Measurements from ENCODE around the gene MAPKBP1. TPM values are rescaled to one million over a fixed set of nuclear protein-coding genes. Genes with fewer than 3 reads are reported as not detected.

Gene MAPKBP1
- total RNA-seq, 4 donors from 2014 or later: 69.3 to 157 (median 81.6) TPM

DNA sequence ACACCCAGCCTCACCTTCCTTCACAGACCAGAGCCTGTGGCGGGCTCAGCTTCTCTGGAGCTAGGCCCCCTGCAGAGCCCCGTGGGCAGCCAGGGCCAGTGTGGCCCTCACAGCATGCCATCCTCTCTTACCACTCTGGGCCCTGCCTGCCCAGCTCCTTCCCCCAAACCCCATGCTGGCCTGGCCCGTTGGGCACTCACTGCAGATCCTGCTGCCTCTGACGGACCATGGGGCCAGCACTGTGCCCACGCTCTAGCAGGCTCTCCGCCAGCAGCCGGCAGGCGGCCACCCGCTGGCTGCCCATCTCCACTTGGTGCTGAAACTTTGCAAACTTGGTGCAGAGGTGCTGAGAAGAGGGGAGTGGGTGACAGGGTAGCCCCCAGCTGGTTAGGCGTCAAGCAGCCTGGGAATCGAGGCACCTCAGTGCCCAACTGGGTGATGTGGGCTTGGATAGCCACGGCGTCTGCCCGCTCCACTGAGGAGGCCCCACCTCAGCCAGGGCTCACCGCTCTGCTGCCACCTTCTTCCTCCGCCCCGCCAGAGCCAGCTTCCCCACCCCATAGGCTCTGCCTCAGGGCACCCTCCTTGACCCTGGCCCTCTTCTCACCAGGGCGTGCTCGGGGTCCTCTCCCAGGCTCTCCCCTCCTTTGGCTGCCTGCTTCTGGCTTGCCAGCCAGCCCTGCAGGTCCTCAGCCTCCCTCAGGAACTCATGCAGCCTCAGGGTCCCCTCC is 97.1 kb downstream of the MAPKBP1 start:
- Histone ChIP-seq H3K27ac (no peak overlapping the region), H3K36me3 (no peaks in the 10 kb centered on the region), H3K9me3 (no peaks in the 10 kb centered on the region), H3K4me1 (peaks cover 14% of the 10 kb centered on the region), H3K4me3 (no peak overlapping the region), H3K27me3 (no peaks in the 10 kb centered on the region)
- WGBS: 89% methylated on average over 11 of the region's 19 CpGs
- no peak for DNase-seq (ENCODE audit: low spot score in 2 of 2)
- TF ChIP-seq POLR2AphosphoS5 (IDR thresholded peaks at IDR 0.05) (no peak), POLR2A (IDR thresholded peaks at IDR 0.05) (no peak), EP300 (IDR thresholded peaks at IDR 0.05) (no peak)
- TF ChIP-seq, protein P1, sequence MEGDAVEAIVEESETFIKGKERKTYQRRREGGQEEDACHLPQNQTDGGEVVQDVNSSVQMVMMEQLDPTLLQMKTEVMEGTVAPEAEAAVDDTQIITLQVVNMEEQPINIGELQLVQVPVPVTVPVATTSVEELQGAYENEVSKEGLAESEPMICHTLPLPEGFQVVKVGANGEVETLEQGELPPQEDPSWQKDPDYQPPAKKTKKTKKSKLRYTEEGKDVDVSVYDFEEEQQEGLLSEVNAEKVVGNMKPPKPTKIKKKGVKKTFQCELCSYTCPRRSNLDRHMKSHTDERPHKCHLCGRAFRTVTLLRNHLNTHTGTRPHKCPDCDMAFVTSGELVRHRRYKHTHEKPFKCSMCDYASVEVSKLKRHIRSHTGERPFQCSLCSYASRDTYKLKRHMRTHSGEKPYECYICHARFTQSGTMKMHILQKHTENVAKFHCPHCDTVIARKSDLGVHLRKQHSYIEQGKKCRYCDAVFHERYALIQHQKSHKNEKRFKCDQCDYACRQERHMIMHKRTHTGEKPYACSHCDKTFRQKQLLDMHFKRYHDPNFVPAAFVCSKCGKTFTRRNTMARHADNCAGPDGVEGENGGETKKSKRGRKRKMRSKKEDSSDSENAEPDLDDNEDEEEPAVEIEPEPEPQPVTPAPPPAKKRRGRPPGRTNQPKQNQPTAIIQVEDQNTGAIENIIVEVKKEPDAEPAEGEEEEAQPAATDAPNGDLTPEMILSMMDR (IDR thresholded peaks at IDR 0.05): no peak

GRCh38 chr15:41872166-41872747 is 98.0 kb downstream of the MAPKBP1 start:
- WGBS: 93% methylated on average over 9 of the region's 9 CpGs
- no peaks in the 10 kb centered on the region for H3K27me3 ChIP-seq
- H3K4me1 ChIP-seq: peaks cover 14% of the 10 kb centered on the region
- DNase-seq (ENCODE audit: low spot score in 2 of 2): no peak
- no peaks in the 10 kb centered on the region for H3K9me3 ChIP-seq
- H3K4me3 ChIP-seq: no peak overlapping the region
- no peak for TF ChIP-seq POLR2A (IDR thresholded peaks at IDR 0.05)
- TF ChIP-seq, protein P1 (IDR thresholded peaks at IDR 0.05): no peak
- no peak for TF ChIP-seq EP300 (IDR thresholded peaks at IDR 0.05)
- TF ChIP-seq POLR2AphosphoS5 (IDR thresholded peaks at IDR 0.05): no peak
- H3K27ac ChIP-seq: no peak overlapping the region
- H3K36me3 ChIP-seq: no peaks in the 10 kb centered on the region

- TF ChIP-seq POLR2AphosphoS5 (IDR thresholded peaks at IDR 0.05) (no peak), POLR2A (IDR thresholded peaks at IDR 0.05) (no peak), EP300 (IDR thresholded peaks at IDR 0.05) (no peak)
- TF ChIP-seq, protein P1 (IDR thresholded peaks at IDR 0.05): no peak
- Histone ChIP-seq H3K4me3 (no peak overlapping the region), H3K36me3 (no peaks in the 10 kb centered on the region), H3K9me3 (no peaks in the 10 kb centered on the region), H3K27me3 (no peaks in the 10 kb centered on the region), H3K4me1 (peaks cover 24% of the 10 kb centered on the region), H3K27ac (no peak overlapping the region)
- DNase-seq (ENCODE audit: low spot score in 2 of 2): no peak
- WGBS: 86% methylated on average over 6 of the region's 8 CpGs
Observed at GRCh38 chr15:41873711-41874110, 99.4 kb downstream of the MAPKBP1 start.

- no peaks in the 10 kb centered on the region for H3K36me3 ChIP-seq
- no peaks in the 10 kb centered on the region for H3K9me3 ChIP-seq
- DNase-seq (ENCODE audit: low spot score in 2 of 2): no peak
- H3K4me3 ChIP-seq: no peak overlapping the region
- TF ChIP-seq POLR2AphosphoS5 (IDR thresholded peaks at IDR 0.05) (no peak), POLR2A (IDR thresholded peaks at IDR 0.05) (no peak), EP300 (IDR thresholded peaks at IDR 0.05) (no peak)
- TF ChIP-seq, protein P1 (IDR thresholded peaks at IDR 0.05): no peak
- 84% methylated on average over 10 of the region's 12 CpGs for WGBS
- H3K27me3 ChIP-seq: no peaks in the 10 kb centered on the region
- peaks cover 21% of the 10 kb centered on the region for H3K4me1 ChIP-seq
- H3K27ac ChIP-seq: no peak overlapping the region
Observed at GRCh38 chr15:41874736-41875135, 100.5 kb downstream of the MAPKBP1 start.

DNA sequence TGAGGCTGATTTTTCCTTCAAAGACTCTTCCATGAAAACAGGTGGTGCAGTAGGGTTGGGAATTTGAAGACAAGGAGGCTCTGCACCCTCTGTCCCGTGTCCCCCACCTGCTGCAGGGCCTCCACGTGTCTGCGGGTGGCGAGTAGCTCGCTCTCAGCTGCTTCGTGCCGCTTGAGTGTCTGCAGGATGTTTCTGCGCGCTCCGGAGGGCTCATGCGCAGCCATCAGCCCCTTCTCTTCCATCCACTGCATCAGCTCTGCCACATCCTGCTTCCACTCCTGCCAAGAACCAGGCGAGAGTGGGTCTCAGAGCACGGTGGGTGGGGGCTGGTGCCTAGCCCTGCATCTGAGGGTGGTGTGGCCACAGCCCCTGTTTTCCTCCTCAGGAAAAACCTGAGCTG is 101.7 kb downstream of the MAPKBP1 start:
- Histone ChIP-seq H3K36me3 (no peaks in the 10 kb centered on the region), H3K27ac (no peak overlapping the region), H3K4me3 (no peak overlapping the region), H3K4me1 (peaks cover 23% of the 10 kb centered on the region), H3K9me3 (no peaks in the 10 kb centered on the region), H3K27me3 (peaks cover 7% of the 10 kb centered on the region)
- no peak for DNase-seq (ENCODE audit: low spot score in 2 of 2)
- WGBS: 71% methylated on average over 3 of the region's 13 CpGs
- TF ChIP-seq POLR2AphosphoS5 (IDR thresholded peaks at IDR 0.05): no peak
- TF ChIP-seq, protein P1 (IDR thresholded peaks at IDR 0.05): no peak
- TF ChIP-seq EP300 (IDR thresholded peaks at IDR 0.05): no peak
- TF ChIP-seq POLR2A (IDR thresholded peaks at IDR 0.05): no peak
